GM18519 (cell line): ENCODE data around the gene KANSL3.
"Not testable (repeated sequence)": the region's sequence is repeated elsewhere in the genome, so short reads cannot be mapped to it uniquely, and the experiment has no call there.

Experiments
- ATAC-seq: cut with Tn5 transposase; IDR thresholded peaks from one replicate; pipeline ENCODE4 v1.9.1; 2021; ENCODE audit warnings: mild to moderate bottlenecking, moderate library complexity; ENCODE audit not compliant: unreplicated experiment, low FRiP score

The KANSL3 gene

GRCh38 chr2:96564563-96564962 is 73.5 kb downstream of the KANSL3 start:
- ATAC-seq = no peak

DNA sequence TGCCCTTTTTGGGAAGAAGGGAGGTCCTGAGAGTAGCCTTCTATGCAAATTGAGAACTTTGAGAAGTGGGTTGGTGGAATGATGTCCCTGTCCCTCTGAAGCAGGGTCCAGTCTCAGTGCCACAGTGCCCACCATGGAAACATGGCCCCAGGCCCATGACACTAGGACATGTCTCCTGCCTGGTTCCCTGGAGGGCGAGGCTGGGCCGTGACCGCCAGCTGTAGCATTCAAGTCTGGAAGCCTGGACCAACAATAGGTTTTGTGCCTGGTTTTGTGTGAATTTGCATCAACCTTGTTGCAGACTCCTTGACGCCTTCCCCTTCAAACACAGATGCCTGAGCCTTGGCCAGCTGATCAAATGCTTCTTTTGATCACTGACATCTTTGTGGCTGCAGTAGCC is 74.1 kb downstream of the KANSL3 start:
- no peak for ATAC-seq

- no peak for ATAC-seq
These were observed 79.6 kb downstream of the KANSL3 start for GRCh38 chr2:96558485-96558884.

GRCh38 chr2:96558061-96558460 is 80.1 kb downstream of the KANSL3 start:
- ATAC-seq = no peak

- ATAC-seq = not testable (repeated sequence)
These were observed 80.7 kb downstream of the KANSL3 start for GRCh38 chr2:96557421-96557820.

DNA sequence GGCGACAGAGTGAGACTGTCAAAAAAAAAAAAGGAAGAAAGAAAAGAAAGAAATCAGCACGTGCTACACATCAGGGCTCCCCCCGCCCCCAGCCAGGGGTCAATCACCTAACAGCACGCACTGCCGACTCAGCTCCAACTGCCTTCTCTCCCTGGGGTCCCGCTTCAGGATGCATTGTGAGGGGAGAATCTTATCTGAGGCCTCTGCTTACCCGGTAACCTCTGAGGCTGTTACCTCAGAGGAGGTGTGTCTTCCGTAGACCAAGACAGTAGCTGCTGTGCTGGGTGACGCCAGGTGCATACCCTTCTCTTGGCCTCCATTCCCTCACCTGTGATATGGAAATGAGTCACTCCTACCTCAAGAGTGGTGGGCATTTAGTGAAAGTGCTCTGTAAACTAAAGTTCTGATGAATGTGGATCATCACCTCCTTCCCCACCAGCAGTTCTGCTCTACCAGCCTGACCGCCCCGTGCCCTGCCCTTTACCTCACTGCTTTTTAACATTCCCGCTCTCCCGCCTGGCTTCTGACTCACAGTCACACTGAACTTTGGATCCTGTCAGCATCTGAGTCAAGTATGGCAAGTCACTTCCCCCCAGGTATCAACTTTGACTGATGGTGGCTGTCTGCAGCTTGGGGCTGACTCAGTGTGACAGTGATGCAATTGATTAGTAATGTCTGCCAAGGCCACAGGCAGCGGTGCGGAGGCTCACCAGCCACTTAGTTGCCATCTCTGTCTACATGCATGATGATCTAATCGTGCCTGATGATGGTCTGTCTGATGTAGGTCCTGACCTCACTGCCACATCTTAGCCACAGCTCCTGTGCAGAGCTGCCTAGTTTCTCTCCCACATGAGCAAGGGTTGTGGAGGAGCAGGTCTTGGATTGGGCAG is 81.4 kb downstream of the KANSL3 start:
- no peak for ATAC-seq

DNA sequence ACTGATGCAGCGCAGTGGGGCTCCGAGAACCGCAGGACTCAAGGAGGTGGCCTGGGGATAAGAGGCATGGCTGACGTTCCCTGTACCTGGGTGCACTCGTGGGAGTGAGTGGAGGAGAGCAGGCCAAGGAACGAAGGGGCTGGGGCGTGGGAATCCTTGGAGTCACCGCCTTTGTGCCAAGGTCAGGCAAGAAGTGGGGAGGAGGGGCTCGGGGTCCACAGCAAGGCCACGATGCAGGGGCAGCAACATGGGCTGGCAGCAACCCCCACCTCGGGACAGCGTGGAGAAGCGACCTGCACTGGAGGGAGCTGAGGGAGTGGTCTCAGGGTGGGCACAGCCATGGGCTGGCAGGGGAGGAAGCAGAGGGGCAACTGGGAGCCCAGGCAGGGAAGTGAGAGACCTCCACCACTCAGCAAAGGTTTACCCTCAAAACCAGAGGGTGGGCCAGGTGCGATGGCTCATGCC is 82.9 kb downstream of the KANSL3 start:
- no peak for ATAC-seq

DNA sequence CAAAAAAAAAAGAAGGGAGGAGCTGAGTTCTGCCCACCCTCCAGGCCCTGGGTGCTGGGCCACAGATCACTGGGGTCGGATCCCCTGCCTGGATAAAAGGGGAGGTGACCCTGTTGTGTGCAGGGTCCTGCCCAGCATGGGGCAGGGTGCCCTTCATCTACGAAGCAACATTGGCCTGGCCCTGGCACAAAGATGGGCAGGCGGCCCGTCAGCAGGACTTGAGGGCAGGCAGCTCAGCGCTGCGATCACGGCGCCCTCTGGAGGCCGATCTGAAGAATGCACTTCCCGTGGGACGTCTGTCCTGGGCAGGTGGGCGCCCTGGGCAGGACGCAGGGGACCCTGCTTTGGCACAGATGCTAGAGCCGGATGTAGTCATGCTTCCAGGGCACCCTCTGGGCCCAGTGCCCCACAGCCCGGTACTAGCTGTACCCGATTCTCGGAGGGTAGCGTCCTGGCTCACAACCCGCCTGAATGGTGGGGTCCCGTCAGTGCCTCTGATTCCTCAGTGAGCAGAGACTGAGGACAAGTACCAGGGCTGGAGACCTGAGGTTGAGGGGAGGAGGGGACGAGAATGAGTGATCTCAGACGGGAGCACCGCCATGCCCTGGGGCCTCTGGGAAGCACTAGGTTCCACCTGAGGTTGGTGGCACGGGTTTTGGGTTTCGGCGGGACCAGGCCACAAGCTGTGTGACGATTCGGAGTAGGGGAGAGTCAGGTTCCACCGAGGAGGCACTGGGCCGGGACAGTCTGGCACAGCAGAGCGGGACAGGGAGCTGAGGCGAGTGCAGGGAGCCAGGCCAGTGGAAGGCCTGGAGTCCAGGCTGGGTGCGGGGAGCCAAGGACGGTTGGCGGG is 83.6 kb downstream of the KANSL3 start:
- no peak for ATAC-seq

DNA sequence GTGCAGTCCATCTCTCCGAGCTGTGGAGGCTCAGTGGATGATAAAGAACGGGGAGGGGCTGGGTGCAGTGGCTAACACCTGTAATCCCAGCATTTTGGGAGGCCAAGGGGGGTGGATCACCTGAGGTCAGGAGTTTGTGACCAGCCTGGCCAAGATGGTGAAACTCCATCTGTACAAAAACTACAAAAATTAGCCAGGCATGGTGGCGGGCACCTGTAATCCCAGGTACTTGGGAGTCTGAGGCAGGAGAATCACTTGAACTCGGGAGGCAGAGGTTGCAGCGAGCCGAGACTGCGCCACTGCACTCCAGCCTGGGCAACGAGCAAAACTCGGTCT is 84.2 kb downstream of the KANSL3 start:
- ATAC-seq = not testable (repeated sequence)

DNA sequence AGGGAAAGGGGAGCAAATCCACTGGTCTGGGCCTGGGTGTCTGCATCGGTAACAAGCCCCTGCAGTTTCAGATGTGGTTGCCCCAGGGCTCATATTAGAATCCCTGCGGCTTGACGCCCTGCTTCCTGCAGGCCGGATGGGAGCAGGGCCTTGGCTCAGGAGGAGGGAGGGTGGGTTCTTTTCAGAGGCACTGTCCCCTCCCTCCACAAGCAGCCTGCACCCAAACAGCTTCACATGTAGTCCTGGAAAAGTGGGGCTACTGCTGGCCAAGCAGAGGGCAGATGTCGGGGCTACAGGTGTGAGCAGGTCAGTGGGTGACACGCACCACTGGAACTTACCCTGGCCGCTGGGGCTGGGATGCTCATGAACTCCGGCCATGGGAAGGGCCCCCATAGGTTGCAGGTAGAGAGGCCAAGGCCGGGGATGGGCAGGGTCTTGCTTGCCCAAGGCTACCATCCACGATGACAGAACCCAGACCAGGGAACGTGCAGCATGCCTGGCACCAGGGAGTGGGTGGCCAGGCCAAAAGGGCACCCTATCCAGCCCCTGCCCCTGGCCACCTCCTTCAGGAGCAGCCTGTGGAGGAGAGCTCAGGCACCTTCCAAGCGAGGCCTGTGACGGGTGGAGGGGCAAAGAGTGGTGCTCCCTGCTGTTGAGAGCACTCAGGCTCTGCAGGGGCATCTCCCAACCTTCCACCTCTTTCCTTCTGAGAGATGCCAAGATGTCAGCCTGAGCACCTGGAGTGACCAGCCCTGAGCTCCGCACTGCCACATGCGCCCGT is 84.7 kb downstream of the KANSL3 start:
- ATAC-seq = no peak

GRCh38 chr2:96552315-96553175 is 85.6 kb downstream of the KANSL3 start:
- no peak for ATAC-seq

GRCh38 chr2:96551605-96552314 is 86.4 kb downstream of the KANSL3 start:
- ATAC-seq = no peak

GRCh38 chr2:96550787-96551604 is 87.1 kb downstream of the KANSL3 start:
- ATAC-seq = no peak

- ATAC-seq = no peak
These were observed 87.9 kb downstream of the KANSL3 start for GRCh38 chr2:96549967-96550786.

GRCh38 chr2:96549466-96549785 is 88.7 kb downstream of the KANSL3 start:
- no peak for ATAC-seq

DNA sequence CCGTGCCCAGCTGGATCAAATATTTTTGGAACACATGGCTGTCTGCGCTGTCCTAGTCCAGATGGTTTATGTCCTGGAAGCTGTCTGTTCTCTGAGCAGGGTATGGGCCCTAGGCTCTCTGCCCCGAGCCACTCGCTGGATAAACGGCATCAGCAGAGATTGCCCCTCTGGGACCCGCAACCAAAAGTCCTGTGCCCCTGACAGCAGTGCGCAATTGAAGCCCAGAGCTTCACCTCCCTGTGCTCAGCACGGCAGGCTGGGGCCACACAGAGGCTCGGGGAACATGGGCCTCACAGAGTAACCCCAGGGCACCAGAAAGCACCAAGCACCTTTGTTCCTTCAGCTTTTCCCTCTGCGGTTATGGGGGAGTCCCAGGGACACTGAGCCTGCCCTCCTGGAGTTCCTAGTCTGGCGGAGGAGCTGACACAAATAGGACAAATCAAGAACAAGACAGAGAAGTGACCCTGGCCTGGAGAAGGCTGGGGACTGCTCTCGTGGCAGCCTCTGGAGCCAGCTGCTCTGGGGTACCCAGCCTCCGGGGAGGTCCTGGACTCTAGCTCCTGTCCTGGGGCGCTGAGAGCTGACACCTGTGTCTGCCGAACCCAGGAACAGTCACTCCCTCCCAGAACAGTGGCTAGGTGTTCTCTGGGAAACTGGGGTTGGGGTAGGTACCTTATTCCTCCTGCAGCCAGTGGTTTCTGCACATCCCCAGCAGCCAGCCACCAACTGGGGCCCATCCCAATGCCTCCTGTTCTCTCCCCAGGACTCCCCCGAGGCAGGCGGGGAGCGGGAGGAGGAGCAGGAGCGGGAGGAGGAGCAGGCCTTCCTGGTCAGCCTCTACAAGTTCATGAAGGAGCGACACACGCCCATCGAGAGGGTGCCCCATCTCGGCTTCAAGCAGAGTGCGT is 89.3 kb downstream of the KANSL3 start:
- no peak for ATAC-seq

GRCh38 chr2:96547731-96548171 is 90.4 kb downstream of the KANSL3 start:
- ATAC-seq = no peak
